Ishikawa (cell line): ENCODE data around the gene GRK5.

Experiments
- CEBPB ChIP-seq: IDR thresholded peaks from 2 replicates; pipeline ENCODE4 v1.6.1; 2012
- CREB1 ChIP-seq: IDR thresholded peaks from 2 replicates; pipeline ENCODE4 v1.6.1; 2012; ENCODE audit warnings: low read depth
- EGR1 ChIP-seq: IDR thresholded peaks from 2 replicates; pipeline ENCODE4 v1.6.1; 2012
- EP300 ChIP-seq: IDR thresholded peaks from 2 replicates; pipeline ENCODE4 v1.6.1; 2012; ENCODE audit warnings: borderline replicate concordance
- FOXM1 ChIP-seq: IDR thresholded peaks from 2 replicates; pipeline ENCODE4 v1.6.1; 2012; ENCODE audit warnings: low read depth, borderline replicate concordance
- MAX ChIP-seq: IDR thresholded peaks from 2 replicates; pipeline ENCODE4 v1.6.1; 2012
- NFIC ChIP-seq: IDR thresholded peaks from 2 replicates; pipeline ENCODE4 v1.6.1; 2012
- RAD21 ChIP-seq: IDR thresholded peaks from 2 replicates; pipeline ENCODE4 v1.6.1; 2012; ENCODE audit warnings: low read depth
- REST ChIP-seq: IDR thresholded peaks from 2 replicates; pipeline ENCODE4 v1.6.1; 2012; ENCODE audit warnings: low read depth, mild to moderate bottlenecking
- TAF1 ChIP-seq: IDR thresholded peaks from 2 replicates; pipeline ENCODE4 v1.6.1; 2012; ENCODE audit warnings: low read depth, mild to moderate bottlenecking
- TCF12 ChIP-seq: IDR thresholded peaks from 2 replicates; pipeline ENCODE4 v1.6.1; 2012; ENCODE audit warnings: low read depth
- TEAD4 ChIP-seq: IDR thresholded peaks from 2 replicates; pipeline ENCODE4 v1.6.1; 2012
- USF1 ChIP-seq: IDR thresholded peaks from 2 replicates; pipeline ENCODE4 v1.6.1; 2012
- YY1 ChIP-seq: IDR thresholded peaks from 2 replicates; pipeline ENCODE4 v1.6.1; 2012; ENCODE audit warnings: low read depth
- ZBTB7A ChIP-seq: IDR thresholded peaks from 2 replicates; pipeline ENCODE4 v1.6.1; 2012; ENCODE audit warnings: low read depth

GRK5 gene

GRCh38 chr10:119279441-119279840 is 72.1 kb downstream of the GRK5 start:
- TF ChIP-seq EP300 (no peak), EGR1 (no peak), NFIC (no peak), RAD21 (no peak), YY1 (no peak), TCF12 (no peak), MAX (no peak), CEBPB (no peak), USF1 (no peak), TEAD4 (no peak), REST (no peak), TAF1 (no peak), CREB1 (no peak), ZBTB7A (no peak), FOXM1 (no peak)

- TF ChIP-seq RAD21 (peak; percentile 3; the same call in 1 of the 2 replicates), MAX (peak; percentile 60), CEBPB (peak; percentile 55; the same call in 1 of the 2 replicates), USF1 (no peak), ZBTB7A (no peak), REST (no peak), TCF12 (peak; percentile 97), EP300 (peak; percentile 94; the same call in 1 of the 2 replicates), EGR1 (peak; percentile 60; the same call in 1 of the 2 replicates), NFIC (peak; percentile 100), FOXM1 (peak; percentile 82), TEAD4 (peak; percentile 86), YY1 (peak; percentile 85)
These were observed 74.3 kb downstream of the GRK5 start for GRCh38 chr10:119281581-119282071.

- TF ChIP-seq ZBTB7A: no peak
- TF ChIP-seq TCF12: no peak
- TF ChIP-seq TEAD4: no peak
- no peak for TF ChIP-seq NFIC
- no peak for TF ChIP-seq CREB1
- TF ChIP-seq EP300: no peak
- no peak for TF ChIP-seq FOXM1
- TF ChIP-seq USF1: no peak
- no peak for TF ChIP-seq EGR1
- no peak for TF ChIP-seq TAF1
- no peak for TF ChIP-seq RAD21
- no peak for TF ChIP-seq YY1
- no peak for TF ChIP-seq REST
- no peak for TF ChIP-seq MAX
- TF ChIP-seq CEBPB: no peak
These were observed 75.1 kb downstream of the GRK5 start for GRCh38 chr10:119282446-119282845.
